SK-N-SH (cell line): Measurements from ENCODE around the gene CHSY1. TPM values are rescaled to one million over a fixed set of nuclear protein-coding genes. Genes with fewer than 3 reads are reported as not detected.

ENCODE experiments used
- CTCF ChIA-PET: fragments of 300-600, 350-600 bp; formaldehyde crosslinking; extraction: SDS; loops from one replicate; lab custom pipeline; 2021; lab: Yijun Ruan, JAX
- POLR2A ChIA-PET: fragments of 350-600 bp; sonication (Branson Sonifier 250); formaldehyde crosslinking; extraction: SDS; loops from one replicate; lab custom pipeline; 2020; ENCODE audit warnings: antibody characterized with exemption, inconsistent platforms; lab: Yijun Ruan, JAX
- DNase-seq: peaks from one replicate; pipeline ENCODE4 v3.0.0; 2012
- H2AFZ ChIP-seq: fragments of 200-600 bp; sonication (generic); 2 replicates; pipeline ENCODE4 v1.8.1; 2016; ENCODE audit warnings: antibody characterized with exemption, mild to moderate bottlenecking, low read depth
- H3F3A ChIP-seq: fragments of 200-600 bp; sonication (generic); replicated peaks from 2 replicates; pipeline ENCODE3; 2016; ENCODE audit warnings: antibody characterized with exemption, mild to moderate bottlenecking; ENCODE audit not compliant: insufficient read depth
- H3K27ac ChIP-seq, 2 experiments: fragments of 200-500 bp in 1 of 2; fragments of 200-600 bp in 1 of 2; sonication (Bioruptor generic) in 1 of 2; sonication (generic), shearing (Covaris generic) in 1 of 2; 2 replicates each; pipeline versions ENCODE4 v1.5.1 to v1.6.1; 2014 to 2016; ENCODE audit warnings: low read depth in 2 of 2, inconsistent platforms in 1 of 2, low read length in 1 of 2, mild to moderate bottlenecking in 1 of 2, mixed read lengths in 1 of 2
- H3K27me3 ChIP-seq: fragments of 200-600 bp; sonication (generic), shearing (Covaris generic); 2 replicates; pipeline ENCODE4 v1.6.1; 2016; ENCODE audit warnings: mixed run types; ENCODE audit not compliant: insufficient read depth
- H3K36me3 ChIP-seq, 2 experiments: fragments of 200-500 bp in 1 of 2; fragments of 200-600 bp in 1 of 2; sonication (Bioruptor generic) in 1 of 2; sonication (generic) in 1 of 2; replicated peaks in 1 of 2; 2 replicates each; pipeline versions ENCODE3 to v1.5.1; 2014 to 2016; ENCODE audit warnings: low read length in 1 of 2, mild to moderate bottlenecking in 1 of 2; ENCODE audit not compliant: insufficient read depth in 2 of 2, control insufficient read depth in 1 of 2
- H3K4me1 ChIP-seq, 2 experiments: fragments of 200-500 bp in 1 of 2; fragments of 200-600 bp in 1 of 2; sonication (Bioruptor generic) in 1 of 2; sonication (generic), shearing (Covaris generic) in 1 of 2; 2 replicates each; pipeline versions ENCODE4 v1.5.1 to v1.6.1; 2014 to 2016; ENCODE audit warnings: low read depth in 1 of 2, low read length in 1 of 2, mixed run types in 1 of 2; ENCODE audit not compliant: insufficient read depth in 2 of 2, control insufficient read depth in 1 of 2
- H3K4me2 ChIP-seq: fragments of 200-600 bp; sonication (generic), shearing (Covaris generic); 2 replicates; pipeline ENCODE4 v1.6.1; 2017; ENCODE audit warnings: mixed run types
- H3K4me3 ChIP-seq, 2 experiments: fragments of 200-500 bp in 1 of 2; fragments of 200-600 bp in 1 of 2; sonication (Bioruptor generic) in 1 of 2; sonication (generic), shearing (Covaris generic) in 1 of 2; 2 replicates each; pipeline versions ENCODE4 v1.5.1 to v1.8.1; 2014 to 2016; ENCODE audit warnings: low read depth in 2 of 2, inconsistent platforms in 1 of 2, low read length in 1 of 2, mild to moderate bottlenecking in 1 of 2, mixed read lengths in 1 of 2, moderate library complexity in 1 of 2
- H3K79me2 ChIP-seq: fragments of 200-600 bp; sonication (generic); 2 replicates; pipeline ENCODE4 v1.8.1; 2017; ENCODE audit warnings: mild to moderate bottlenecking; ENCODE audit not compliant: insufficient read depth
- H3K9ac ChIP-seq: fragments of 200-600 bp; sonication (generic); 2 replicates; pipeline ENCODE4 v1.6.1; 2017; ENCODE audit warnings: mixed run types
- H3K9me2 ChIP-seq: fragments of 200-600 bp; sonication (generic); 2 replicates; pipeline ENCODE4 v1.6.1; 2017; ENCODE audit warnings: mixed run types
- H3K9me3 ChIP-seq: fragments of 200-600 bp; sonication (generic); 2 replicates; pipeline ENCODE4 v1.6.1; 2017; ENCODE audit warnings: mixed run types, mild to moderate bottlenecking, moderate library complexity
- H4K20me1 ChIP-seq: fragments of 200-600 bp; sonication (generic); 2 replicates; pipeline ENCODE4 v1.6.1; 2017; ENCODE audit warnings: mild to moderate bottlenecking, mixed run types; ENCODE audit not compliant: insufficient read depth
- GABPA ChIP-seq: IDR thresholded peaks from 2 replicates; pipeline ENCODE4 v1.4.0; 2012; ENCODE audit warnings: low read depth, mild to moderate bottlenecking
- GATA2 ChIP-seq: sonication (generic); formaldehyde crosslinking; IDR thresholded peaks from 2 replicates; pipeline ENCODE4 v1.5.0; 2020; ENCODE audit warnings: mild to moderate bottlenecking, missing genetic modification reagents
- MEF2A ChIP-seq: IDR thresholded peaks from 2 replicates; pipeline ENCODE4 v1.4.0; 2012; ENCODE audit warnings: low read depth, borderline replicate concordance
- MXI1 ChIP-seq: IDR thresholded peaks from 2 replicates; pipeline ENCODE4 v1.6.1; 2012; ENCODE audit warnings: mild to moderate bottlenecking, low read depth, low read length, improper control_type of control experiment
- SIN3A ChIP-seq: IDR thresholded peaks from 2 replicates; pipeline ENCODE4 v1.6.1; 2012; ENCODE audit warnings: low read depth, mild to moderate bottlenecking, low read length, moderate library complexity, borderline replicate concordance
- TAF1 ChIP-seq: IDR thresholded peaks from 2 replicates; pipeline ENCODE4 v1.6.1; 2012; ENCODE audit warnings: low read depth, mild to moderate bottlenecking, low read length, moderate library complexity, borderline replicate concordance
- TCF12 ChIP-seq: IDR thresholded peaks from 2 replicates; pipeline ENCODE4 v1.4.0; 2012
- WGBS: methylation state at CpG from one replicate; pipeline ENCODE4 v1.1.6; 2017; ENCODE audit warnings: low lambda C conversion rate; 5-methylcytosine and 5-hydroxymethylcytosine counted together
- polyA plus RNA-seq, 3 experiments: library from polyadenylated mRNA; depleted of rRNA; stranded (reverse); fragments of >200 nt; gene quantifications; 2 replicates each; pipeline ENCODE4 v1.2.3, GENCODE V29; 2012
- TF ChIP-seq, protein P1 (sequence below): IDR thresholded peaks from 2 replicates; pipeline ENCODE4 v1.4.0; 2012; ENCODE audit warnings: low read depth, borderline replicate concordance
- TF ChIP-seq, protein P2 (sequence below): IDR thresholded peaks from 2 replicates; pipeline ENCODE4 v1.4.0; 2012; ENCODE audit warnings: low read depth, borderline replicate concordance
- TF ChIP-seq, protein P3 (sequence below): IDR thresholded peaks from 2 replicates; pipeline ENCODE4; 2012
- TF ChIP-seq, protein P4 (sequence below): fragments of 200-600 bp; sonication (generic); IDR thresholded peaks from 2 replicates; pipeline ENCODE4 v1.6.1; 2017; ENCODE audit warnings: antibody characterized with exemption, mild to moderate bottlenecking, moderate library complexity
- TF ChIP-seq, protein P5 (sequence below): IDR thresholded peaks from 2 replicates; pipeline ENCODE4 v1.6.1; 2012; ENCODE audit warnings: mild to moderate bottlenecking, low read depth, low read length, moderate library complexity

The CHSY1 gene
- polyA plus RNA-seq, 1 of the 3 experiments (the other 2 are of a cell fraction) = 15.7 TPM

DNA sequence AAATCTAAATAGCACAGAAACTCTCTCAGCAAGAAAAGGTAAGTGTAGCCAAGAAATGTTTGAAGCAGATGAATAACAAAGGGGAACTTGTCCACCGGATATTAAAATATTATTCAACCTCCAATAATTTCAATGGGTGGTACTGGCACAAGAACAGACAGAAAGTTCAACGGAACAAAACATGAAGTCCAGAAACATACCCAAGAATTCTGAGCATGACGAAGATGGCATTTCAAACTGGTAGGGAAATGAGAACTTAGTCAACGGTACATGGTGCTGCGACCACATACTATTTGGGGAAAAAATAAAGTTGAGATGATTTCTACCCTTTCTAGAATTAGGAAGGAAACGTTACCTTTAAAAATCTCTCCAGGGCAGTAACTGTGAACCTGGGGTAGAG is 5.5 kb downstream of the CHSY1 start (continued):
- TF ChIP-seq, protein P1, sequence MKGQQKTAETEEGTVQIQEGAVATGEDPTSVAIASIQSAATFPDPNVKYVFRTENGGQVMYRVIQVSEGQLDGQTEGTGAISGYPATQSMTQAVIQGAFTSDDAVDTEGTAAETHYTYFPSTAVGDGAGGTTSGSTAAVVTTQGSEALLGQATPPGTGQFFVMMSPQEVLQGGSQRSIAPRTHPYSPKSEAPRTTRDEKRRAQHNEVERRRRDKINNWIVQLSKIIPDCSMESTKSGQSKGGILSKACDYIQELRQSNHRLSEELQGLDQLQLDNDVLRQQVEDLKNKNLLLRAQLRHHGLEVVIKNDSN = no peak
- TF ChIP-seq MEF2A (no peak), SIN3A (no peak), TCF12 (no peak)
- TF ChIP-seq, protein P2, sequence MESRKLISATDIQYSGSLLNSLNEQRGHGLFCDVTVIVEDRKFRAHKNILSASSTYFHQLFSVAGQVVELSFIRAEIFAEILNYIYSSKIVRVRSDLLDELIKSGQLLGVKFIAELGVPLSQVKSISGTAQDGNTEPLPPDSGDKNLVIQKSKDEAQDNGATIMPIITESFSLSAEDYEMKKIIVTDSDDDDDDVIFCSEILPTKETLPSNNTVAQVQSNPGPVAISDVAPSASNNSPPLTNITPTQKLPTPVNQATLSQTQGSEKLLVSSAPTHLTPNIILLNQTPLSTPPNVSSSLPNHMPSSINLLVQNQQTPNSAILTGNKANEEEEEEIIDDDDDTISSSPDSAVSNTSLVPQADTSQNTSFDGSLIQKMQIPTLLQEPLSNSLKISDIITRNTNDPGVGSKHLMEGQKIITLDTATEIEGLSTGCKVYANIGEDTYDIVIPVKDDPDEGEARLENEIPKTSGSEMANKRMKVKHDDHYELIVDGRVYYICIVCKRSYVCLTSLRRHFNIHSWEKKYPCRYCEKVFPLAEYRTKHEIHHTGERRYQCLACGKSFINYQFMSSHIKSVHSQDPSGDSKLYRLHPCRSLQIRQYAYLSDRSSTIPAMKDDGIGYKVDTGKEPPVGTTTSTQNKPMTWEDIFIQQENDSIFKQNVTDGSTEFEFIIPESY = no peak
- TF ChIP-seq, all 33 proteins: peak for 0

DNA sequence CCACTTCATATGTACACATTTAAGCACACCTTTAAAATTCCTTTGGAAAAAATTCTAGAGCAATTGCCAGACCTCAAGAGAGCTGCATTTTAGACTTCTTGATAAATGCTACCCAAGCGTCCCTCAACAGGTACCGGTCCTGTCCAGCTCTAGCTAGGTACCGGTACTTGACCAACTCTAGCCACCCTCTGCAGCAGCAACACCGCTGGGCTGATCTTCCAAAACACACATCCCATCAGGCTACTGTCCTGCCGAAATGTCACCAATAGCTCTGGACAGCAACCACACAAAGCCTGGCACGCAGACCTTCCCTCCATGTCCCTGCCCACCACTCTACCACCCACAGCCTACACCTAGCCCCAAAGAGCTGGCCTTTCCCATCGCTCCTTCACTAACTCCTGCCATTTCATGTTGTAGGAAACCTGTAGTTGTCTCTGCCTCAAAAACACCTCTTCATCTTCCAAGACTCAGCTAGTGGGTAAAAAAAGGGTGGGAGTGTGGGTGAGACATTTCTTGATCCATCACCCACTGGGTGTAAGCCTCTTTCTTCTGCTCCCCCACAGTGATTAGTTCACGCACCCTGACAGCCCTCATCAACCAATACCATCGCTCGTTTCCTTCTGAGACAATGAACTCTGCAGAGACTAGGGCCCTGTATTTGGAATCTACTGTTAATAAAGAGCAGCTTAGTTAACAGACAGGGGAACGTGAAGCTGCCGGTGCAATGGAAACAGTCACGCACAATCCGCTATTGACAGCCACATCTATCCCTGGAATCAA is 6.8 kb downstream of the CHSY1 start:
- no peaks in the 10 kb centered on the region for H3K27me3 ChIP-seq
- H2AFZ ChIP-seq = no peak overlapping the region
- H3K4me3 ChIP-seq = no peak overlapping the region
- H3K9me2 ChIP-seq = no peaks in the 10 kb centered on the region
- WGBS = 96% methylated on average over 14 of the region's 14 CpGs
- ChIA-PET CTCF (interaction anchor here (0.8 to 2.1 kb wide), 5 partner anchors 11 to 237 kb away, joined by 3 to 8 read pairs (median 5); no protein-coding TSS in a partner anchor), POLR2A (no interaction called here)
- H3K9me3 ChIP-seq = no peaks in the 10 kb centered on the region
- peaks cover 99% of the 10 kb centered on the region for H4K20me1 ChIP-seq
- no peak overlapping the region for H3K27ac ChIP-seq
- H3K4me2 ChIP-seq = no peak overlapping the region
- TF ChIP-seq, protein P3, sequence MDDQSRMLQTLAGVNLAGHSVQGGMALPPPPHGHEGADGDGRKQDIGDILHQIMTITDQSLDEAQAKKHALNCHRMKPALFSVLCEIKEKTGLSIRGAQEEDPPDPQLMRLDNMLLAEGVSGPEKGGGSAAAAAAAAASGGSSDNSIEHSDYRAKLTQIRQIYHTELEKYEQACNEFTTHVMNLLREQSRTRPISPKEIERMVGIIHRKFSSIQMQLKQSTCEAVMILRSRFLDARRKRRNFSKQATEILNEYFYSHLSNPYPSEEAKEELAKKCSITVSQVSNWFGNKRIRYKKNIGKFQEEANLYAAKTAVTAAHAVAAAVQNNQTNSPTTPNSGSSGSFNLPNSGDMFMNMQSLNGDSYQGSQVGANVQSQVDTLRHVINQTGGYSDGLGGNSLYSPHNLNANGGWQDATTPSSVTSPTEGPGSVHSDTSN = no peak
- TF ChIP-seq, protein P4, sequence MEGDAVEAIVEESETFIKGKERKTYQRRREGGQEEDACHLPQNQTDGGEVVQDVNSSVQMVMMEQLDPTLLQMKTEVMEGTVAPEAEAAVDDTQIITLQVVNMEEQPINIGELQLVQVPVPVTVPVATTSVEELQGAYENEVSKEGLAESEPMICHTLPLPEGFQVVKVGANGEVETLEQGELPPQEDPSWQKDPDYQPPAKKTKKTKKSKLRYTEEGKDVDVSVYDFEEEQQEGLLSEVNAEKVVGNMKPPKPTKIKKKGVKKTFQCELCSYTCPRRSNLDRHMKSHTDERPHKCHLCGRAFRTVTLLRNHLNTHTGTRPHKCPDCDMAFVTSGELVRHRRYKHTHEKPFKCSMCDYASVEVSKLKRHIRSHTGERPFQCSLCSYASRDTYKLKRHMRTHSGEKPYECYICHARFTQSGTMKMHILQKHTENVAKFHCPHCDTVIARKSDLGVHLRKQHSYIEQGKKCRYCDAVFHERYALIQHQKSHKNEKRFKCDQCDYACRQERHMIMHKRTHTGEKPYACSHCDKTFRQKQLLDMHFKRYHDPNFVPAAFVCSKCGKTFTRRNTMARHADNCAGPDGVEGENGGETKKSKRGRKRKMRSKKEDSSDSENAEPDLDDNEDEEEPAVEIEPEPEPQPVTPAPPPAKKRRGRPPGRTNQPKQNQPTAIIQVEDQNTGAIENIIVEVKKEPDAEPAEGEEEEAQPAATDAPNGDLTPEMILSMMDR = no peak
- TF ChIP-seq GABPA = no peak
- TF ChIP-seq, protein P5, sequence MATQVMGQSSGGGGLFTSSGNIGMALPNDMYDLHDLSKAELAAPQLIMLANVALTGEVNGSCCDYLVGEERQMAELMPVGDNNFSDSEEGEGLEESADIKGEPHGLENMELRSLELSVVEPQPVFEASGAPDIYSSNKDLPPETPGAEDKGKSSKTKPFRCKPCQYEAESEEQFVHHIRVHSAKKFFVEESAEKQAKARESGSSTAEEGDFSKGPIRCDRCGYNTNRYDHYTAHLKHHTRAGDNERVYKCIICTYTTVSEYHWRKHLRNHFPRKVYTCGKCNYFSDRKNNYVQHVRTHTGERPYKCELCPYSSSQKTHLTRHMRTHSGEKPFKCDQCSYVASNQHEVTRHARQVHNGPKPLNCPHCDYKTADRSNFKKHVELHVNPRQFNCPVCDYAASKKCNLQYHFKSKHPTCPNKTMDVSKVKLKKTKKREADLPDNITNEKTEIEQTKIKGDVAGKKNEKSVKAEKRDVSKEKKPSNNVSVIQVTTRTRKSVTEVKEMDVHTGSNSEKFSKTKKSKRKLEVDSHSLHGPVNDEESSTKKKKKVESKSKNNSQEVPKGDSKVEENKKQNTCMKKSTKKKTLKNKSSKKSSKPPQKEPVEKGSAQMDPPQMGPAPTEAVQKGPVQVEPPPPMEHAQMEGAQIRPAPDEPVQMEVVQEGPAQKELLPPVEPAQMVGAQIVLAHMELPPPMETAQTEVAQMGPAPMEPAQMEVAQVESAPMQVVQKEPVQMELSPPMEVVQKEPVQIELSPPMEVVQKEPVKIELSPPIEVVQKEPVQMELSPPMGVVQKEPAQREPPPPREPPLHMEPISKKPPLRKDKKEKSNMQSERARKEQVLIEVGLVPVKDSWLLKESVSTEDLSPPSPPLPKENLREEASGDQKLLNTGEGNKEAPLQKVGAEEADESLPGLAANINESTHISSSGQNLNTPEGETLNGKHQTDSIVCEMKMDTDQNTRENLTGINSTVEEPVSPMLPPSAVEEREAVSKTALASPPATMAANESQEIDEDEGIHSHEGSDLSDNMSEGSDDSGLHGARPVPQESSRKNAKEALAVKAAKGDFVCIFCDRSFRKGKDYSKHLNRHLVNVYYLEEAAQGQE = no peak
- no peak for TF ChIP-seq TAF1
- TF ChIP-seq GATA2 (CRISPR knock-in tag) = no peak
- no peak for TF ChIP-seq MXI1
- no peak for TF ChIP-seq MEF2A
- no peak for TF ChIP-seq TCF12
- H3K36me3 ChIP-seq = peaks cover 0 to 20% of the 10 kb centered on the region in 2 experiments
- H3F3A ChIP-seq = no peaks in the 10 kb centered on the region
- H3K9ac ChIP-seq = no peak overlapping the region
- H3K79me2 ChIP-seq = peaks cover 100% of the 10 kb centered on the region
- H3K4me1 ChIP-seq = peaks cover 14 to 41% of the 10 kb centered on the region in 2 experiments; a peak in 2 of 4 replicates
- DNase-seq = no peak
